NK-92 (cell line): ENCODE results near the gene BRICD5.
"Not testable (repeated sequence)": the region's sequence is repeated elsewhere in the genome, so short reads cannot be mapped to it uniquely, and the experiment has no call there.

Experiments
- DNase-seq: peaks from one replicate; lab custom pipeline; 2025; ENCODE audit not compliant: unreplicated experiment; lab: John Stamatoyannopoulos, UW

Gene BRICD5

DNA sequence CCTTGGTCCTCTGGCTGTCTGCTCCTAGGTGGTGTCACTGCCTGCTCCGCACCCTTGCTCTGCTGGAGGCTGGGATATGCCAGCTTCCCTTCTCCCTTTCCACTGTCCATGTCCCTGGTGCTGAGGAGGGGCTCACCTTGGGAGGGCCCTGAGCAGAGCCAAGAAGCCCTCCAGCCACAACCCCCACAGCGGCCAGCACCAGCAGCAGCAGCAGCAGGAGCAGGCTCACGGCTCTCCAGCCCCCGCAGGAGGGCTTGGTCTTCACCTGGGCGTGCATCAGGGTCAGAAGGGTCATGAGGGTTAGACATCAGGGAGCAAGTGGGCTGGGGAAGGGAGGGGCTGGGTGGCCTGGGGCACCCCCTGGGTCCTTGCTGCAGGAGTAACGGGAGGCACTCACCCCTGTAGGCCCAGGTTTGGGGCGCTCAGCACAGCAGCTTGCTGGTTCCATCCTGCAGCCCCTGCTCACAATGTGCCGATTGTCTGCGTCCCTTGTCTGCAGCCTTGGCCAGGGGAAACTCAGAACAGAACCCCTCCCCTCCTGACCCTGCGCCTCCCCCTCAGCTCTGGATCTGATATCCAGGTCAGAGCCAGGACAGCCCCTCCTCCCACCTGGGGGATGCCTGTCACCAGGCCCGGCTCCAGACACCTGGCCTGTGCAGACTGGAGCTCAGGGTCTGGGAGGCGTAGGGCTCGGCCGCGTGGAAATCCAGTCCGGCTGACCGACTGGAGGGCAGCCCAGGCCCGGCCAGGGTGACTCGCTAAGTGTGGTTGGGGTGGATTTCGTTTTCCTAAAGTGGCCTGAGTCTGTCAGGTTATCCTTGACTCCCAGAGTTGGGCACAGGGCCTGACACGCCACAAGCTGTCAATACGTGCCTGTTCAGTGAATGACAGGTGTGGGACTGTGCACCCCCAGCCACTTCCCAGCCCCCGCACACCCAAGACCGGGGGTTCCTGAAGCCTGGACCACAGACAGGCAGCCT lies at the start of gene BRICD5:
Gene BRICD5, minus strand, starts transcription at position 478 of the 980 bp plus-strand sequence. Its CDS starts 30 bp downstream, at position 448.
- no peak for DNase-seq

DNA sequence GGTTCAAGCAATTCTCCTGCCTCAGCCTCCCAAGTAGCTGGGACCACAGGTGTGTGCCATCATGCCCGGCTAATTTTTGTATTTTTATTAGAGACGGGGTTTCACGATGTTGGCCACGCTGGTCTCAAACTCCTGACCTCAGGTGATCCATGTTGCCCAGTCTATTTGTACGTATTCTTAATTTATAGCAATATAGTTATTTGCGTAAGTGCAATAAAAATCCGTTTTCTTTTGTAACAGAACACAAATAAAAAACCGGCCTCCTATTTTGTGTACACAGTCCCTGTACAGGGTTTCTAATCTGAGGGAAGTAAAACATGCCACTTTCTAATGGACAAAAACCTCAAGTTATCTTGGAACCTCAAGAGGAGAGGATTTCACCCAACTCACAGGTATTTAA lies 49.6 kb upstream of the BRICD5 start:
- DNase-seq, result no peak

DNA sequence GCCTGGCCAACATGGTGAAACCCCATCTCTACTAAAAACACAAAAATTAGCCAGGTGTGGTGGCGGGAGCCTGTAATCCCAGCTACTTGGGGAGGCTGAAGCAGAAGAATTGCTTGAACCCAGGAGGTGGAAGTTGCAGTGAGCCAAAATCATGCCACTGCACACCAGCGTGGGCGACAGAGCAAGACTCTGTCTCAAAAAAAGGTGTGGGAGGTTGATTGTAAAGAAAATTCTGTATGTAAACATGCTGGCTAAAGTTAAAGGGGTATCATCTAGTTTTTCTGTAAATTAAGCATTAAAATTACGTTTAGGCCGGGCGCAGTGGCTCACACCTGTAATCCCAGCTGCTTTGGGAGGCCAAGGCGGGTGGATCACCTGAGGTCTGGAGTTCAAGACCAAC lies 47.9 kb upstream of the BRICD5 start:
- not testable (repeated sequence) for DNase-seq

DNA sequence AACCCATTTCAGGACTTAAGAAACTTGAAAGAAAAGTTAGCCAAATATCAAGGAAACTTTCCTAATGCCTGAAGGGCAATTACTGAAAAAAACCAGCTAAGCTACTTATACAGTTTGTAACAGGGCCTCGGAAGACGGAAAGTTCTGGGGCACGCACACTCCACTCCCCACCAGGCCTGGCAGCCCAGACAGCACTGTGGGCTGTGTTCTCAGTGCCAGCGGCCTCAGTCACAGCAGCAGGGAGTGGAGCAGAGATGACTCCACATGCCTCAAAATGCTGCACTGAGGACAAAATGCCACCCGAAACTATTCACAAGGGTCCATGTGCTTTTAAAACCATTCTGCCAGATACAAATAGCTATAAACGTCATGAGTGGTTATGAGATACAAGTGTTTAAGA lies 47.1 kb upstream of the BRICD5 start:
- DNase-seq, result no peak

DNA sequence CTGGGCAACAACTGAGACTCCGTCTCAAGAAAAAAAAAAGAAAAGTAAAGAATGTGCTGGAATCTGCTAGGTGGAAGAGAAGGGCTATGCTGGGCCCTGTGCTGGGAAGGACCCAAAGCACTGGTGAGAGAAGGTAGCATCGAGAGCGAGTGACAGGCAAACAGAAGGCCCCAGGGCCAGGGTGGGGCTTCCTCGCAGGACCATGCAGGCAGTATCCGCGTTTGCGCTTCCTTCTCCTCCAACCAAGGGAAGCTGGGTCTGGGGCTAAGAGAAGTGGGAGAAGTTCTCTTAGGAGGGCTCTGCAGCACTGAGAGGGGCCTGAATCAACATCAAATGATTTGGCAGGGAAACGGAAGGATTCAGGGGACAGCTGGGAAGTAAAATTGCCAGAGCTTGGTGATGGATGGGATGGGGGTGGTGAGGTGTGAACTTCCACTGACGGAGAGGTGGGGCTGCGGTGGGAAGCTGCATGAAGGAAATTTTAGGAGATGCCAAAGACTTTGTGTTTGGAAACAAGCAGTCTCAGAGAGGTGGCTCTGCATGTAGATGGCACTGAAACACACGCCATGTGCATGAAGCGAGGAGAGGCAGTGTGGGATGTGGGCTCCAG lies 46.0 kb upstream of the BRICD5 start:
- DNase-seq, result no peak

DNA sequence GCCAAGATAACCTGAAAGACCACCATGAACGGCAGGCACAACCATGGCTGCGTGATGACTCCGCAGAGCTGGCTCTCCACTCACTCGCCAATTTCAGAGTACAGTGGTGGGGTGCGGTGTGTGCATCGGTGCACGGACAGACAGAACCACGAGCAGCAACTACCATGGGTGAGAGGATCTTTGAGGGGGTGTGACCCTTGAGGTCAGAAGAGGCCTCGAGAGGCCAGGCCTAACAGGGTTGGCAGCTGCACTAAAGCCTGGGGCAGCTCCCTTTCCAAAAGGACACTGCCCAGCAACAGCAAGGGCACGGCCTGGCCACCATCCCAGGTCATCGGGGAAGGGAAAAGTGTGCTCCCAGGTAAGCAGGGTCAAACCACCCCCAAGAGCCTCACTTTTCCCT lies 42.6 kb upstream of the BRICD5 start:
- no peak for DNase-seq

DNA sequence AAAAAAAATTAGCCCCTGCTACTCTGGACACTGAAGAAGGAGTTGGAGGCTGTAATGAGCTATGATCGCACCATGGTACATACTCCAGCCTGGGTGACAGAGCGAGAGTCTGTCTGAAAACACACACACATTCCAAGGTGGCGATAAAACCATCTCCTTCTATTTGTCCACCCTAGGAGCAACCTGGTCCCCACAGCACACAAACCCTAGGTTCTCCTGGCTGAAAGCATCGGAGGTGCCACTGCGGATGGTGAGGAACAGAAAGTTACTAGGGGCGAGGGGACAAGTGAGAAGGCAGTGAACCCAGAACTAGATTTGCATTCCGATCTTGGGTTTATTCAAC lies 42.1 kb upstream of the BRICD5 start:
- no peak for DNase-seq

DNA sequence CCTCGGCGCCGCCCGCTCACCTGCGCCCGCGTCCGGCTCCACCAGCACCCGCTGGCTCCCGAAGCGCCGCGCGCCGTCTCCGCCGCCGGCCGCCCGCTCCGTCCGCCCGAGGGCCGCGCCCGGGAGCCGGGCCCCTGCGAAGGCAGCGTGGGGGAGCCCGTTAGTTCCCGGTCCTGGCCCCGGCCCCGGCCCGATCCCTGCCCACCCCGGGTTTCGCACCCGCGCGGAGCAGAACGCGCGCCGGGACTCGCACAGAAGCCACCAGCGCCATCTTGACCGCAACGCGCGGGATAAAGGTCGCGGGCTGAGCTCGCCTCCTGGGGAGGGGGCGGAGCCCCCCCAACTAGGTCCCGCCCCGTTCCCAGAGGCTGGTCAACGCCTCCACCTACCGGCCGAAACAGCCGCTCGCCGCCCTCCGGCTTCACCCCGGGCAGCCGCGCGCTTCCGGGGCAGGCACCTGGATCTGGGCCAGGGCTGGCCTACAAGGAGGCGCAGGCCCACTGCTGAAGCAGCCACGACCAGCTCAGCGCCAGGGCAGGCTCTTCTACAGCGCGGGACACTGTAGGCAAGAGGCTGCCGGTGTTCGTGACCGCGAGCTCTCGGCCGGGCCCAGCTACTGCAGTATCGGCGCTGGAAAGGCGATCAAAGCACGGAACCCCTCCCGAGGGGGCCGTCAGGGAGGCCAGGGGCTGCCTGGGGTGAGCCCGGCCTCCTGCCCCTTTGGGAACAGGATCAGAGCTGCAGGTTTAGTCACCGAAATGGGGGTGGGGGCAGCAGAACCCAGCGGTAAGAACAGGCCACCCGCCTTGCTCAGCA lies 40.8 kb upstream of the BRICD5 start, which contains the start of gene ECI1:
Gene ECI1, minus strand, starts transcription at position 292 of the 816 bp plus-strand sequence. Its CDS starts 21 bp downstream, at position 271.
- no peak for DNase-seq

DNA sequence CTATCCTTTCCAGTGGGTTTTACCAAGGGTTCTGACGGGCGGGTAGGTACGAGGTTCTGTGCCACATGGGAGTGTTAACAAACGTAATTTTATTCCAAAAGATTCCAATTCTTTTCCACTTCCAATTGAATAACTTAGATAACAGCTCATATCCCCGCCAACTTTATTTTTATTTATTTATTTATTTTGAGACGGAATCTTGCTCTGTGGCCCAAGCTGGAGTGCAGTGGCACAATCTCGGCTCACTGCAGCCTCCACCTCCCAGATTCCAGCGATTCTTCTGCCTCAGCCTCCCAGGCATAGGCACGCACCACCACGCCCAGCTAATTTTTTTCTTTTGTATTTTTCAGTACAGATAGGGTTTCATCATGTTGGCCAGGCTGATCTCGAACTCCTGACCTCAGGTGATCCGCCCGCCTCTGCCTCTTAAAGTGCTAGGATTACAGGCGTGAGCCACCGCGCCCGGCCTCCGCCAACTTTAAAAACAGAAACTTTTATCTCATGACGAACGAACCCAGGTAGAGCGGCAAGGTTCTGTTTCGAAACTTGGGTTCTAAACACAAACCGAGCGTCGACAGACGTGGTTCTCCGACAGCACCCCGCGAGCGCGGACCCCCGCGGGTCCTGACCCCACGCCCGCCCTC lies 40.1 kb upstream of the BRICD5 start:
- DNase-seq, result no peak

DNA sequence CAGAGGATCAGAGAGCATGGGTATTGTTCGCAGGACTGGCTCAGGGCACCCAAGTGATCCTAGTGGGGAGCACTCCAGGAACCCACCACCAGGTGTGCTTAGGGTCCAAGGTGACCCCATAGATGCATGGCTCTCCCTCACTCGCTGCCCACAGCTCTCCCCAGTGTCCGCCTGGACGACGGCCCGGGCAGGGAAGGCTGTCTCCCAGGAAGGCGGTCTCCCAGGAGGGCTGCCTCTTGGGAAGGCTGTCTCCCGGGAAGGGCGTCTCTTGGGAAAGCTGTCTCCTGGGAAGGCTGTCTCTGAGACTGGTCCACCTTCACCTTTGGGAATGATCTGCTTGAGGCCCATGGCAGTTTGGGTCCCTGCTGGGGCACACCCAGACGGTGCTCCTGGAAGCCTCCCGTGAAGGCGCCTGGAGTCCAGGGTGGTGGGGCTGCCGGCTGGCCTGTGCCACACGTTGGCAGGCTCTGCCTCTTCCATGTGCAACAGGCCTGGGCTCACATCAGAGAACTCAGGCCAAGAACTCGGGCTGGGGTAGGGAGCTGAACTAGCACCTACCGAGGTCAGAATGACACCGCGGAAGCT lies 35.7 kb upstream of the BRICD5 start:
- no peak for DNase-seq

DNA sequence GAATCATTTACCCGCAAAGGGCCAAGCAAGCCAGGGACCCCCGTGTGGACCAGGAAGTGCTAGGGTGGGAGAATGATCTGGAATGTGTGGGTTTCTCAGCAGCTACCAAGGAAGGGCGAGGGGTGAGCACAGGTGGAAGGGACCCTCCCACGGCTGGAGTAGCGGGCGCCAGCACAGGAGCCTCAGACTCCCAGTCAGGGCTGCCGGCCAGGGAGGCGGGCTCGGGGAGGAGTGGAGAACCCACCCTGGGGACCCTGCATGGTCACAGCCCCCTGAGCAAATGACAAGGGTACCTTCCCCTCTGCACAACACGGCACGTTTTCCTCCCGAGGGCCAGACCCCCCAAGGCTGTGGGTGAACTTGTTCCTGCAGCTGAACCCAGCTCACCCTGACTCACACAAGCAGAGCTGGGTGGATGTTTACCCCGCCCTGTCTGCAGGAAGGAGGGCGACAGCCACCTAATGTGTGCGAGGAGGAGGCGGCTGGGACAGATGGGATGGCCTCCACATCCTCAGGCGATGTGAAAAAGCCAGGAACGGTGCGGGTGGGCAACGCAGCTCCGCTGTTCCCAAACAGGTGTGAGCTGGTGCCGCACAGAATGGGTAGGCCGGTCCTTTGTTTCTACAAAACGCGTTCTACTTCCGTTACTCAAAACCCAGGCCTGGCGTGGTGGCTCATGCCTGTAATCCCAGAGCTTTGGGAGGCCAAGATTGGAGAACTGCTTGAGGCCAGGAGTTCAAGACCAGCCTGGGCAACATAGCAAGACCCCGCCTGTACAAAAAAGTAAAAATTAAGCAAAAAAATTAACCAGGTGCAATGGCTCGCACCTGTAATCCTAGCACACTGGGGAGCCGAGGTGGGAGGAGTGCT lies 34.5 kb upstream of the BRICD5 start:
- DNase-seq, result no peak

DNA sequence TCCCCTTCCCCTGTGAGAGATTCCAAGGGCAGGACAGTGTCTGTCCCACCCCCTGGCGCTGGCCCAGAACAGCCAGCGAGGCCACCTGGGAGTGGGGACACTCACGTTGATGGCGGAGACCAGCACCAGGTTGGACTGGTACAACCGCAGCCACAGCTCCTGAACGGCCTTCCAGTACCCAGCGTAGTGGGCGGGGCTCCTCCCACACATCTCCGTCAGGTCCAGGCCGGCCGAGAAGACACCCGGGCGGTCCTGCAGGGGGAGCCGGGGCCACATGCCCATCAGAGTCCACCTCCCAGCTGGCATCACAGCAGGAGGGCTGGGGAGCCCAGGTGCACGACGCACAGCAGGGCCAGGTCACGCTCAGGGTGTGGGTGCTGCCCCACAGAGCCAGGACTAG lies 33.6 kb upstream of the BRICD5 start:
- no peak for DNase-seq

DNA sequence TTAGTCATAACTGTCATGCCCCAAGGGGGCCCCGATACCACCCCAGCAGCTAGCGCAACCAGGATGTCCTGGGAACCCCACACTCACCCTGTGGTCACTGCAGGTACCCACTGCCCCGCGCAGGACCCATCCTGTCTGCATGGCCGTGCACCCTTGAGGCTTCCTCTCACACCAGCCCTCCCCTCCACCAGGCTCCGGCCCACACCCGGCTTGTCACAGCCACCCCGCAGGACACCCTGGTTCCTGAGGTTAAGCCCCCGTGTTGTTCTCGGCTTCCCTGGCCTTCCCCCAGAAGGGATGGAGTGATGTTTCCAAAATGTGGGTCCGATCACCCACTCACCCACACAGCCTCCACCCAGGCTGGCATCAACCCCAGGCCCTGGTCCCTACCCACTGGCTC lies 33.1 kb upstream of the BRICD5 start:
- no peak for DNase-seq

DNA sequence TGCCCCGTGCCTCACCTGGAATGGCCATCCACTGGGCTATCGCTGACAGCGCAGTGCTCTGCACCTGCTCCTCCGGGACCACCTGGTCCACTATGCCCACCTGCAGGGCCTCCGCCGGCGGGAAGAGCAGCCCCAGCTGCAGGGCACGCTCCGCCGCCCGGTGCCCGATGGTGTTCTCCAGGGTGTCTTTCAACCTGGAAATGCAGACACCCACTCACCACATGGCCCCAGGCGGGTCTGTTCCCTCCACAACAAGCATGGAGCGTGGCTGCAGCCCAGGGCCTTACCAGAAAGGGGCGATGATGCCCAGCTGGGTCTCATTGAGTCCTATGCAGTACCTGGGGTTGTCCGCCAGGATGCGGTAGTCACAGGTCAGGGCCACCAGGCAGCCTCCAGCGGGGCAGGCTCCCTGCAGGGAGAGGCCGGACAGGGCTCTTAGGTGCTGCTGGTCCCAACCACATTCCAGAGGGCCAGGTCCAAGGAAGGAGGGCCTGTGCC lies 32.4 kb upstream of the BRICD5 start:
- no peak for DNase-seq

DNA sequence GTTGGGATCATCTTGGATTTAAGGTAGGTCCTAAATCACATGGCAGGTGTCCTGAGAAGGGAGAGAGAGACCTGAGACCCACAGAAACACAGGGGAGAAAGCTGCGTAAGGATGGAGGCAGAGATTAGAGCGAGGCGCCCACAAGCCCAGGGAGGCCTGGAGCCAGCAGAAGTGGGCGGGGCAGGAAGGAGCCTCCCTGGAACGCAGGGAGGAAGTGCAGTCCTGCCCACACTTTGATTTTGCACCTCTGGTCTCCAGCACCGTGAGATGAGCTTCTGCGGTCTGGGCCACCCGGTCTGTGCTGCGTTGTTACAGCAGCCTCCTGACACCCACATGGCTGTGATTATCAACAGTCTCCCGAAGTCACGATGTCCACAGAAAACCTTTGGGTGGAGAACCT lies 31.9 kb upstream of the BRICD5 start:
- DNase-seq, result no peak

DNA sequence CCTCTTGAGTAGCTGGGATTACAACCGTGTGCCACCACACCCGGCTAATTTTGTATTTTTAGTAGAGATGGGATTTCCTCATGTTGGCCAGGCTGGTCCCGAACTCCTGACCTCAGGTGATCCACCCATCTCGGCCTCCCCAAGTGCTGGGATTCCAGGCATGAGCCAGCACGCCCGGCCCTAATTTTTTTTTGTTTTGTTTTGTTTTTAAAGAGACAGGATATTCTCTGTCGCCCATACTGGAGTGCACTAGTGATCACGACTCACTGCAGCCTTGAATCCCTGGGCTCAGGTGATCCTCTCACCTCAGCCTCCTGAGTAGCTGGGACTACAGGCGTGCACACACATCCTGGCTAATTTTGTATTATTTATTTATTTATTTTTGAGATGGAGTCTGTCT lies 29.7 kb upstream of the BRICD5 start:
- not testable (repeated sequence) for DNase-seq

DNA sequence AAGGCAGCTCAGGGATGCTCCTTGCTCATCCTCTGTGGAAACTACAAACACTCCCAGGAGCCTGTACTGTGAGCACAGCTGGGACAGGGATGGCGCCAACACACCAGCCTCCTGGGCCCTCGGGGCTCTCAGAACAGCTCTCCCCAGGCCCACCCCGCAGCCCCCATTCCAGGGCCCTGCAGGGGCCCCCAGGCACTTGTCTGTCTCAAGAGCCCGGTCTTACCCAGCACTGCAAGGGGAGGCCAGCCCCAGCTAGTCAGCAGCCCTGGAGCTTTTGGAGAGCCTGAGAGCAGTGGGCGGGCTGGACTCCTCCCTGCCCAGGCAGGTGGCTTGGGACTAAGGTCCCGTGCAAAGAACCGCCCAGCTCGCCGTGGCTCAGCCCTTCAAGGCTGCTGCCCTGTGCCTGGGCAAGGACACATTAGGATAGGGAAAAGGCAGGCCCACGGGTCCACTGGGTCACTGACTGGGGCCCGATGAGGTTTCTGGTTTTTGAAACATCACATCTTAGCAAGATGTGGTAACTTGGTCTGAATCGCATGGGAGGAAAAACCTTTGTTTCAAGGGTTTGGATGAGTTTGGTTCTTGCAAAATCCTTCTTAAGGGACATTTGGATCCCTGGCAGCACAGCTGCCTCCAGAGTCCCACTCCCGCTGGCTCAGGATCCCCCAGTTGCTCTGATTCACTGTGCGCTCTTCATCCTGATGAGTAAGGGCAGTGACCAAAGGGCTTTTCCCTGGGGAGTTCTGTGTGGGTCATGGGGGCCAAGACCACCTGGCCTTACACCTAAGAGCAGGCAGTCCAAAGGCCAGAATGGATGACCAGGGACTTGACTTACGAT lies 28.4 kb upstream of the BRICD5 start:
- DNase-seq, result no peak

DNA sequence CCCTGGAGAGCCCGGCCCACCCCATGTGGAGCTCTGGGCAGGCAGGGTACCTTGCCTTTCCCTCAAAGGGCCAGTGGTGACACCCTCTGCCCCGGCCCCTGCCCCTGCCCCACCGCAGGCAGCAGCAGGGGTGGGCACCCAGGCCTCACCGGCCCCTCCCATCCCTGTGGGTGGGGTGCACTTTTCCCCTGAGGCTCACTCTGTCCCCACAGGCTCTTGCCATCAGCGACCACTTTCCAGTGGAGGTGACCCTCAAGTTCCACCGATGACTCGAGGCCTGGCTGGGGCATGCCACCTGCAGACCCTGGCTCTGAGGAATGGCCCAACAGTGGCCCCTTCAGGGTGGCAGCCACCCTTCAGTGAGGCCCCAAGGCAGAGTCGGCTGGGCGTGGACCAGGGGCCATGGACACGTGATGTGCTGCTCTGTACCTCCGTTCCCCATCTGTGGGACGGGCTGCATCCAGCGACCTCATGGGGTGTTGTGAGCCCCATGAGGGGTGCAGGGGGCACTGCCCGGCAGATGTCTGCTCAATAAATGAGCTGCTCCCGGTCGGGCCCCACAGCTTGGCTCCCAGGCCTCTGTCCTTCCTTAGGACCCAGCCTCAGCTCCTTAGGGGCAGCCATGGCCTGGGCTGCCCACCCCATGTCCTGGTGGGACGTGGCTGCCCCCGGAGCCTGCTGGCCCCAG lies 27.6 kb upstream of the BRICD5 start:
- no peak for DNase-seq
